GDM1 (cell line): ENCODE data around the gene MYL7.

Experiments used
- DNase-seq: peaks from one replicate; lab custom pipeline; 2025; lab: John Stamatoyannopoulos, UW

Gene MYL7

GRCh38 chr7:44150466-44150832, 9.3 kb upstream of the MYL7 start:
- DNase-seq = no peak

DNA sequence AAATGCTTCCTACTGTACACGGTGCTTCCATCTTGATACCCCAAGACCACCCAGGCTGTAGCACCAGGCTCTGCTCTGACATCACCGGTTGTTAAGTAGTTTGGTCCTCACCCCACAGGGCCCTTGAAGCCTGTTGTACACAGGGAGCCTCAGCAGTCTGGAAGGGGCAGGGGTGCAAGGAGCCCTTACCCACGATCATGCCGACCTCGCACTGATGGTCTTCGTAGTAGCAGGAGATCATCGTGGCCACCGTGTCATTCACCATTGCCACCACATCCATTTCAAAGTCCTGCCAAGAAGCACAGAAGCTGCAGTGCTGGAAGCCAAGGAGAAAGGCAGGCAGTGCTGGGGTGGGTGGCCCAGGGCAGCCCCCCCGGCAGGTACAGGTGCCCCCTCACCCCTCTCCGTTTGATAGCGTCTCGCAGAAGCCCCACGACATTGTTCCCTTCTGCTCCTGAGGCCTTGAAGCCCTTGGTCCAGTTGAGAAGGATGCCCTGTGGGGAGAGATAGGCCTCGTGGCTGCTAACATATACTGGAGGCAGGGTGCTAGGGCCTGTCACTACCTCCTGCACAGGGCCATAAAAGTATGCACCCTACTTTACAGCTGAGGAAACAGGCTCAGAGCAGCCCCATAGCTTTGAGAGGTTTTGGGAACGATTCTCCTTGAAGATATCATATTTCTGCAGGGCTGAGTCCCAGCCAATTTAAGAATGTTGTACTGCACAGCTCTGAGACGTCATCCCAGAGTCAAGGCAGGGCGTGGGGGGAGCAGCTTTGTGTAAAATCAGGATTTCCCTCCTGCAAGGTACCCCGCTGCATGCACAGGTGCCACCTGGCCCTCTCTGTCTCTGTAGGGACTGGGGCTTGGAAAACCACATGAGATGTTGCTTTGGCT, 8.7 kb upstream of the MYL7 start:
- no peak for DNase-seq

- DNase-seq = no peak
These were observed 7.9 kb upstream of the MYL7 start for GRCh38 chr7:44148961-44149536.

GRCh38 chr7:44148166-44148565, 7.0 kb upstream of the MYL7 start:
- DNase-seq = no peak

DNA sequence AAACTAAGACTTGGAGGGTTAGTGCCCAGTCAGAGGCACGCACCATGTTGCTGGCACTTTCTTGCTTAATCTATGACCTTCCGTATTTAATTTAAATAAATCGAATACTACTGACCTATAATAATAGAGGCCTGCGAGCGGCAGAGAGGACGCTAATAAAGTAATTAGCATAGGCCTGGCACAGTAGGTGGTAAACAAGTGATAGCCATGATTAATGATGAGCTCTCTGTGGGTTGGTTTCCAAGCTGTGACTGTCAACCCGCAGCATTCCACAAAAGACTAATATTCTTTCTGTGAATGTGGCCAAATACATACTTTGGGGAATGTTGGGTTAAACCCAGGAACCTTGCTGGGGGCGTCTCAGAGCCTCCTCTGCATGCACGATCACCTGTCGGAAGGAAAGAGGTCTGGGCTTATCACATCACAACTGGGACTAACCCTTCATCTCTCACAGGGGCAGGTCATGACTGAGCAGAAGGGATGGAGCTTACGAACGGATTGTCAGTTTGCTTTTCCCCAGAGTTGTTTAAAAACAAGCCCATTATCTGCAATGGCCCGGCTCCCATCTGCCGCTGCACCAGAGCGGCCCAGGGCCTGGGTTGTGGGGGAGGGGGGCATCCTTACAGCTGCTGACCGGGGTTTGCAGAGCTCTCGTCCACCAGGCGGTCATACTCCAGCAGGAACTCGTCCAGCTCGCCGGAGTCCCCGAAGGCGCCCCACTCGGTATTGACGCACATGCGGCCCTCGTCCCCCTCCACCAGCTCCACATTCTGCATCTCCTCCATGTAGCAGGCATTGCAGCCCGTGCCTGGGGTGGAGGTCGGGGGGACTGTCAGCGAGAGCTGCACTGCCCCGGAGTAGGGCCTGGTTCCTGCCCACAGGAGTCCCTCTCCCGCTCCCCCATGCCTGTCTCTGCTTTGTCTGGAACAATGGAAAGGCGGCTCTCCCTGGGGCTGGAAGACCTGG, 6.2 kb upstream of the MYL7 start:
- DNase-seq = no peak

- no peak for DNase-seq
These were observed 5.1 kb upstream of the MYL7 start for GRCh38 chr7:44145969-44146911.

- no peak for DNase-seq
These were observed 4.4 kb upstream of the MYL7 start for GRCh38 chr7:44145479-44145968.

- DNase-seq = no peak
These were observed 3.9 kb upstream of the MYL7 start for GRCh38 chr7:44144968-44145478.

GRCh38 chr7:44144426-44144967, 3.4 kb upstream of the MYL7 start:
- DNase-seq = no peak

DNA sequence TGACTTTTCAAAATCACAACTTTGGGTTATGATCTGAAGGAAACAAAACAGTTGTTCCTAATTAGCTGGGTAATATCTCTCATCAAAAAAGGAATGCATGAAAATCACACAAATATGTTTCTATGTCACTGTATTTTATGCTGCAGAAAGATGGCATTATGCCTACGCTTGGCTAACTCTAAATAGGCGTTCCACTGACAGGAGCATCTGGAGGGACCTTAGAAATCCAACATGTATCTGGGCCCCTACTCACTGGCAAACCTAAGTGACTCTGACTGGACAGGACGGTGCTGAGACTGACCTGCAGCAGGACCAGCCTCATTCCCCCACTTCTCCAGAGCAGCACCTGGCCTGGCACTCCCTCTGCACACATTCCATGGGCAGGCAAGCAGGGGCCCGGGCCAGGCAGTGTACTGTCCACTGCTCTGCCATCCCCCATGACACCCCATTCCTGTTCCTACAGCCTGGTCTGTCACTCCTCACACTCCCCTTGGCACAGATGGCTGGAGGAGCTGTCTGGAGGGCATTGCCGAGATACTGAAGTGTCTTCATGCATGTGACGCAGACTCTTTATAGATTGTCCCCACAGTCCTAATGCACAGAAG, 2.6 kb upstream of the MYL7 start:
- DNase-seq = no peak

- DNase-seq = no peak
These were observed 896 bp upstream of the MYL7 start for GRCh38 chr7:44142028-44142427.

DNA sequence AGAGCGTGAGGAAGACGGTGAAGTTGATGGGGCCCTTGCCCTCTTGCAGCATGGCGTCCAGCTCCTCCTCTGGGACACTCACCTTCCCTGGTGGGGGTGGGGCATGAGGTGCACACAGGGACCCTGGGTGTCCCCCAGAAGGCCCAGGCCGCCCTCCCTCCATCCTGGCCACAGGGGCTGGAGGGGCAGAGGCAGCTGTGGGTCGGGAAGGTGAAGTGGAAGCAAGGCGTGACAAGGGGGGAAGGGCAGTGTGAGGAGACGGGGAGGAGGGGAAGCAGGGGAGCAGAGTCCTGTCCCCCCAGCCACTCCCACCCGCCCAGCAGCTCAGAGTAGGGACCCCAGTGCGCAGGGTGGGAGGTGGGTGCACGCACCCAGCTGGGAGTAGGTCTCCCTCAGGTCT, 791 bp downstream of the MYL7 start:
- DNase-seq = no peak

DNA sequence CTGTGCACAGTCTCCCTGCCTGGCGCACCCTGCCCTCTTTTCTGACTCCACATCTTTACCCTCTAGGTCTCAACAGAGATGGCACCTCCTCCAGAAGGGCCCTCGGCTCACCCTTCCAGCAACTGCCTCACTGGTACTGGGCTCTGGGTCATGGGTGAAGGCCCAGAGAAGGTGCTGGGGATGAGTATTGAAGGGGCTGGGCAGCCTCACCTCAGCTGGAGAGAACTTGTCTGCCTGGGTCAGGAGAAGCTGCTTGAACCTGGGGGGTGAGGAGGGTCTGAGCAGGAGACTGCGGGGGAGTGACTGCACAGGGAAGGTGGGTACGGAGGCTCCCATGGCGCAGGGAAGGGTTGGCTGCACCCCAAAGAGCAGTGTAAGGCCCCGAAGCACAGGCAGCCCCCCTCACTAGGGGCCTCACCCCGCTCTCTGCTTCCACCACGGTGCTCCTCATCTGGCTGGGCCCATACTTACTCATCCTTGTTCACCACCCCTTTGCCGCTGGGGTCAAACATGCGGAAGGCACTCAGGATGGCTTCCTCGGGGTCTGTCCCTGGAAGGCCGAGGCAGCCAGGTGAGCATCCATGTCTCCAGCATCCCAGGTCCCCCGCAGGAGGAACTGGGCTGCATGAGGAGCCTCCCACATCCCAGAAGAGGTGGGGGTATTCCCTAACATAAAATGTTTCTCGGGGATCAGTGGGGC, 1.7 kb downstream of the MYL7 start:
- DNase-seq = no peak

DNA sequence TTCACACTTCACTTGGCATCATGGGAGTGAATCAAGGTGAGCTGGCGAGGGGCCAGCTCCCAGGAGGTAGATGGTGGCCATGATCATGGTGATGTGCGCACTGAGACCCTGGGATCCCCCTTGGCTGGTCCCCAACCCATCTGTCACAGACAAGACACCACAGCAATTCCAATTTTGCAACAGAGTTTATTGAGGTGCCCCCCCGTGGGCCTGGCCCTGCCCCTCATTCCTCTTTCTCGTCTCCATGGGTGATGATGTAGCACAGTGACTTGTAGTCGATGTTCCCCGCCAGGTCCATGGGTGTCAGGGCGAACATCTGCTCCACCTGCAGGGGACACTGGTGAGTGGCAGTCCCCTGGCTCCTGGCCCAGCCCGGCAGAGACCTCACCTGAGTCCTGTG, 2.4 kb downstream of the MYL7 start:
- DNase-seq = no peak

DNA sequence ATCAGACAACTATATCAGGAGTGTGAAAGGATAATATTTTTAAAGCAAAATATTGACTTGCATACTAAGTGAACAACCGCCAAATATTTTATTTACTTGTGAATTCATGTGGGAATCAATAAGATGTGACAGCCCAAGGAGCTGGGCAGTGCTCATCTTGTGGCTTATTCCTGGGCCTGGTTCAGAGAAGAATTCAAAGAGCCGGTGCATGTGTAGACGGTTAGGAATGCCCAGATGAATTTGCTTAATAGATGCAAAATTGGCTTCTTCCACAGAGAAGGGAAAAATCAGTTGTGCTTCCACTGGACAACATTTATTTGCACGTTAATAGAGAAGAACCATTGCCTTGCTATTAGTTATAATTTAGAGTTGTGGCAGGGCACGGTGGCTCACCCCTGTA, 4.4 kb downstream of the MYL7 start:
- DNase-seq = no peak

GRCh38 chr7:44134943-44135628, 6.0 kb downstream of the MYL7 start:
- DNase-seq = no peak

GRCh38 chr7:44133295-44133694, 7.8 kb downstream of the MYL7 start:
- DNase-seq = no peak

DNA sequence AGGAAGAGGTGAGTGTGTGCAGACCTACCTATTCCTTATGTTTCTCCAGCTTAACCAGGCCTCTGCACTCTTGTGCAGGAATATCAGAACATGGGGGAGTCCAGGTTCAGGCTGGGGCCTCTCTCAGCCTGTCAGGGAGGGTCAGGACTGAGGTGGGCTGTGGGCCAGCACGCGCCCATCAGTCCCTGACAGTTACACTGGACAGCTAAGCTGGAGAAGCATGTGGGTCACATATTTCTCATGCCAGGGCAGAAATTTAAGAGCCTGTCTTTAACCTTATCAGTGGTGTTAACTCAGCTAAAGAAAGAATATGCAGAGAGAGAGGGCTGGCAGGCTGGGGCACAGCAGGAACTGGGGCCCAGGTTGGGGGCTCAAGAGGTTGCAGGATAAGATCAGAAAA, 9.1 kb downstream of the MYL7 start:
- DNase-seq = no peak
